ACC112 (cell line): ENCODE results near the gene KDM3A.
"Not testable (repeated sequence)": the region's sequence is repeated elsewhere in the genome, so short reads cannot be mapped to it uniquely, and the experiment has no call there.

ENCODE experiments used
- H2AFZ ChIP-seq: fragments of 200-600 bp; sonication (generic); one replicate; pipeline ENCODE4 v1.6.0; 2017; ENCODE audit warnings: antibody characterized with exemption, low read length; ENCODE audit not compliant: unreplicated experiment
- H3K27ac ChIP-seq: fragments of 200-600 bp; sonication (generic); 2 replicates; pipeline ENCODE4 v1.5.1; 2014; ENCODE audit warnings: low read depth, mild to moderate bottlenecking, antibody characterized with exemption, low read length, moderate library complexity
- H3K27me3 ChIP-seq: fragments of 200-600 bp; sonication (generic); 2 replicates; pipeline ENCODE4 v1.6.1; 2014; ENCODE audit warnings: mild to moderate bottlenecking, antibody characterized with exemption, low read length, moderate library complexity, mixed read lengths; ENCODE audit not compliant: insufficient read depth
- H3K36me3 ChIP-seq: fragments of 200-600 bp; sonication (generic); 2 replicates; pipeline ENCODE4 v1.6.1; 2016; ENCODE audit warnings: mild to moderate bottlenecking, antibody characterized with exemption, low read length, moderate library complexity, mixed read lengths; ENCODE audit not compliant: insufficient read depth
- H3K4me1 ChIP-seq: fragments of 200-600 bp; sonication (generic); one replicate; pipeline ENCODE4 v1.6.1; 2016; ENCODE audit warnings: low read length, mixed read lengths; ENCODE audit not compliant: insufficient read depth, unreplicated experiment, control insufficient read depth
- H3K4me3 ChIP-seq: fragments of 200-600 bp; sonication (generic); 2 replicates; pipeline ENCODE4 v1.5.1; 2014; ENCODE audit warnings: mild to moderate bottlenecking, low read depth, low read length
- H3K79me2 ChIP-seq: fragments of 200-600 bp; sonication (generic); one replicate; pipeline ENCODE4 v1.6.0; 2016; ENCODE audit warnings: low read length; ENCODE audit not compliant: control insufficient read depth, unreplicated experiment, insufficient read depth

Gene KDM3A

DNA sequence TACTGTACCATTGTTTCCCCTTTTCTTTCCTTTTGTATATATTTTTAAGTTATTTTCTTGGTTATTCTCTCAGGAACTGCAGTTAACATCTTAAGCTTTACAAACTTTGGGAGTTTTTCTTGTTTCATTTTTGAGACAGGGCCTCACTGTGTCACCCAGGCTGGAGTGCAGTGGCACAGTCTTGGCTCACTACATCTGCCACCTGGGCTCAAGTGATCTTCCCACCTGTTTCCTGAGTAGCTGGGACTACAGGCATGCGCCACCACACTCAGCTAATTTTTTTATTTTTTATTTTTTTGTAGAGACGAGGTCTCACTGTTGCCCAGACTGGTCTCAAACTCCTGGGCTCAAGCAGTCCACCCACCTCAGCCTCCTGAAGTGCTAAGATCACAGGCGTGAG lies 55.2 kb downstream of the KDM3A start:
- H3K4me1 ChIP-seq, H3K79me2 ChIP-seq, H3K27ac ChIP-seq, H3K4me3 ChIP-seq, H3K27me3 ChIP-seq, H2AFZ ChIP-seq: not testable (repeated sequence)
- peaks cover 59% of the 10 kb centered on the region for H3K36me3 ChIP-seq

DNA sequence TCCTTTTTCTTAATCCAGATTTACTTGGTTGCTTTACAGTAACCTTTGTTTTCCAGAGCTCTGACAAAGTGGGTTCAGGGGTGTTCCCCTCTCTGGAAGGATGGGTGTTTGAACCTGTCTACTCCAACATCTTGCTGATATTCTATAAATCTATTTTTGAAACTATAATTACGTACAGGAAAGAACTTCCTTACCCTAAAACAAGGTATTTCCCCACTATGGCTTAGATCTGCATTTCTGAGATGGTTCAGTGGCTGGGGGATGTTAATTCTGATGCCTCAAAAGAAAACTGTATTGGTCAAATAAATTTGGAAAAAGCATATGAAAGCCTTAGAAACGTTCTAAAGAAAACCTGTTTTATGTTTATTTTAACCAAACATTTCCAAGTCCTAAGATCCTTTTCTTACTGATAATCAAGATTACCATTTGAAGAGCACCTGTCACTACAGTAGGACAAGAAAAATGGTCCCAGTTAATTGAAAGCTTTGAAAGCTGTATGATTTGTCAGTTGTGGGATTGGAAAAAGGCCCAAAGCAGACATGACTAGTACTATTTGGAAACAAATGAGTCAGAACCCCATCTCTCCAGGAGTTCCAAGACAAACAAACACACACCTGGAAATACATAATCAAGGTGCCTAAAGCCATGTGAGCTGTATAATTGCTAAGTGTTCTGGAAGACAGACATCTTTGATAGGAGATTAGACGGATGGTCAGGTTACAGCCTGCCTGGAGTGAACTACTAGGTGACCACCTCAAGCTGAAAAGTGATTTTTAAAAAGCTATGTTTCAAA lies 57.5 kb downstream of the KDM3A start:
- Histone ChIP-seq H3K4me3 (no peak overlapping the region), H3K27ac (no peak overlapping the region), H3K4me1 (no peaks in the 10 kb centered on the region), H3K36me3 (peaks cover 46% of the 10 kb centered on the region), H3K79me2 (no peaks in the 10 kb centered on the region), H2AFZ (no peak overlapping the region), H3K27me3 (no peaks in the 10 kb centered on the region)

DNA sequence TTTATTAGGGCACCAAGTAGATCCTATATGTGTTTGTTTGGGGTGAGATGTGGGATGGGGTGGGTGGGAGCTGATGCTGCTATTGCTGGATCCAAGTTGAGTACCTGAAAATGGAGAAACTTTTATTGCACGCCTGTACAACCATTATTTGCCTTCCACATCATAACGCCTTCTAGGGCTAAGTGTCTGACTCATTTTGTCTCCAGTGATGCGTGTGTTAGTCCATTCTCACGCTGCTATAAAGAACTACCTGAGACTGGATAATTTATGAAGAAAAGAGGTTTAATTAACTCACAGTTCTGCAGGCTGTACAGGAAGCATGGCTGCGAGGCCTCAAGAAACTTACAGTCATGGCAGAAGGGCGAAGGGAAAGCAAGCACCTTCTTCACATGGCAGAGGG lies 58.2 kb downstream of the KDM3A start:
- Histone ChIP-seq H3K27me3 (no peaks in the 10 kb centered on the region), H3K27ac (no peak overlapping the region), H3K79me2 (no peaks in the 10 kb centered on the region), H3K36me3 (peaks cover 45% of the 10 kb centered on the region), H3K4me1 (no peaks in the 10 kb centered on the region), H2AFZ (no peak overlapping the region), H3K4me3 (no peak overlapping the region)

DNA sequence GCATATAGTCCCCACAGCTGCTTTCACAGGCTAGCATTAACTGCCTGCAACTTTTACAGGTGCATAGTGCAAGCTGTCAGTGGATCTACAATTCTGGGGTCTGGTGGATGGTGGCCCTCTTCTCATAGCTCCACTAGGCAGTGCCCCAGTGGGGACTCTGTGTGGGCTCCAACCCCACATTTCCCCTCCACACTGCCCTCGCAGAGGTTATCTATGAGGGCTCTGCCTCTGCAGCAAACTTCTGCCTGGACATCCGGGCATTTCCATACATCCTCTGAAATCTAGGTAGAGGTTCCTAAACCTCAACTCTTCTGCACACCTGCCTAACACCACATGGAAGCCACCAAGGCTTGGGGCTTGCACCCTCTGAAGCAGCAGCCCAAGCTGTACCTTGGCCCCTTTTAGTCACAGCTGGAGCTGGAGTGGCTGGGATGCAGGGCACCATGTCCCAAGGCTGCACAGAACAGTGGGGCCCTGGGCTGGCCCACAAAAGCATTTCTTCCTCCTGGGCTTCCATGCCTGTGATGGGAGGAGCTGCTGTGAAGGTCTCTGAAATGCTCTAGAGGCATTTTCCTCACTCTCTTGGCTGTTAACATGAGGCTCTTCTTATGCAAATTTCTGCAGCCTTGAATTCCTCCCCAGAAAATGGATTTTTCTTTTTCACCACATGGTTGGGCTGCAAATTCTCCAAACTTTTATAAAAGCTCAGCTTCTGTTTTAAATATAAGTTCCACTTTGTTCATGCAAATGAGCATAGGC lies 59.3 kb downstream of the KDM3A start:
- H3K36me3 ChIP-seq, result peaks cover 39% of the 10 kb centered on the region

DNA sequence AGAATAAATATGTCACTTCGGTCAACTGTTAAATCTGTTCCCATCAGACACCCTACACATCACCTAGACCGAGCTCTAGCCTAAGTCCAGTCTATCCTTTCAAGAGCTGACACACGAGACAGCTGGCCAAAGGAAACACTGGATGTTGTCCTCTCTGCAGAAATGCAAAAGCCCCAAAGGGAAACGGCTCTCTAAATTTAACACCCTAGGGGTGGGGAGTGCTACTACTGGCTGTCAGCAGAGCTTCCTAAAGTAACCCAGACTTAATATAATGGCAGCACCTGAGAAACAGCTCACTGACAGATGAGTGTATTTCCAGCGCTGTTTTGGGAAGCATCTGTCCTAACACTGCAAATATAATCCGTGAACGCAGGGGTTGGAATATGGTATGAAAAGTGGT lies 66.4 kb downstream of the KDM3A start:
- Histone ChIP-seq H3K4me3 (no peak overlapping the region), H2AFZ (no peak overlapping the region), H3K79me2 (no peaks in the 10 kb centered on the region), H3K27ac (no peak overlapping the region), H3K4me1 (no peaks in the 10 kb centered on the region), H3K36me3 (peaks cover 11% of the 10 kb centered on the region; the same call in 1 of the 2 replicates), H3K27me3 (no peaks in the 10 kb centered on the region)

More for the DNA sequence above, 59.3 kb downstream of the KDM3A start:
- Histone ChIP-seq H3K4me3 (no peak overlapping the region), H2AFZ (no peak overlapping the region), H3K79me2 (no peaks in the 10 kb centered on the region), H3K27ac (no peak overlapping the region), H3K4me1 (no peaks in the 10 kb centered on the region), H3K27me3 (no peaks in the 10 kb centered on the region)

DNA sequence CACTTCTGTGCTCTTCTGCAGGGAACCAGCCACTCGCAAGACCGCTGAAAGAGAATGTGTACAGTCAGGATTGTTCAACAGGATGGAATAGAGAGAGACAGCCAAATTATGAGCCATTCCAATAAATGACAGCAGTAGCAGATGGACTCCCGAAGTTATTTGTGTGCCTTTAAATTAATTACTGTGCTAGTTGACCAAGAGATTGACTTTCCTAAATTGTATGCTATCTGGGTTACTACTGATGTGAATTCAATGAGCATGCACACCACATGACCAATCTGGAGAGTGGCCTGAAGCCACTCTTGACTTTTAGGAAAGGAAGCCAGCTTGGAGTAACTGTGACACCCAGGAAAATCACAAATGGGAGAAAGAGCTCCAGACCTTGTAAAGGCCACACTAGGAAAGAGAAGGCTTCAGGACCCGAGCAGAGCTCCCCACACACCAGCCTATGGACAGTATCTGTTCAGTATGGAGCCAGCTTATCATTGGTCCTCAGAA lies 69.3 kb downstream of the KDM3A start:
- Histone ChIP-seq H3K4me1 (no peaks in the 10 kb centered on the region), H3K27me3 (no peaks in the 10 kb centered on the region), H2AFZ (no peak overlapping the region), H3K36me3 (peaks cover 5% of the 10 kb centered on the region; the same call in 1 of the 2 replicates), H3K4me3 (no peak overlapping the region), H3K79me2 (no peaks in the 10 kb centered on the region), H3K27ac (no peak overlapping the region)

DNA sequence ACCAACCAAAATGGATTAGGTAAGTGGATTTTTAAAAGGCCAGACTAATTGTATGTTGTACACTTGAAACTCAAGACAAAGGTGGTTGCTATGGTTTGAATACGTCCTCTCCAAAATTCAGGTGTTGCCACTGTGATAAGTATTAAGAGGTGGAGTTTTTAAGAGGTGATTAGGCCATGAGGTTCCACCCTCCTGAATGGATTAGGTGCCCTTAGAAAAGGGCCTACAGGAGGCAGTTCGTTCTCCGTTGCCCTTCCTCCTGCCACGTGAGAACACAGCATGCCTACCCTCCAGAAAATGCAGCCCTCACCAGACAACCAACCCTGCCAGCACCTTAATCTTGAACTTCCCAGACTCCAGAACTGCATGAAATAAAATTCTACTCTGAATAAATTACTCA lies 70.9 kb downstream of the KDM3A start:
- Histone ChIP-seq H2AFZ (no peak overlapping the region), H3K4me1 (no peaks in the 10 kb centered on the region), H3K27me3 (no peaks in the 10 kb centered on the region), H3K36me3 (peaks cover 5% of the 10 kb centered on the region; the same call in 1 of the 2 replicates), H3K27ac (no peak overlapping the region), H3K79me2 (no peaks in the 10 kb centered on the region), H3K4me3 (no peak overlapping the region)

DNA sequence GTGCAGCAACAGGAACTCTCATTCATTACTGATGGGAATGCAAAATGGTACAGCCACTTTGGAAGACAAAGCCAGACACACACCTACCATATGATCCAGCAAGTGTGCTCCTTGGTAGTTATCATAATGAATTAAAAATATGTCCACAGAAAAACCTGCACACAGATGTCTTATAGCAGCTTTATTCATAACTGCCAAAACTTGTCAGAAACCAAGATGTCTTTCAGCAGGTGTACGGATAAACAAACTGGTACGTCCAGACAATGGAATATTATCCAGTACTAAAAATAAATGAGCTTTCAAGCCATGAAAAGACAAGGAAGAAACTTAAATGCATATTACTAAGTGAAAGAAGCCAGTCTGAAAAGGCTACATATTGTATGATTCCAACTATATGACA lies 71.7 kb downstream of the KDM3A start:
- H3K4me3 ChIP-seq, result no peak overlapping the region
- H3K79me2 ChIP-seq, result no peaks in the 10 kb centered on the region
- no peak overlapping the region for H3K27ac ChIP-seq
- H3K4me1 ChIP-seq, result no peaks in the 10 kb centered on the region
- no peak overlapping the region for H2AFZ ChIP-seq
- H3K36me3 ChIP-seq, result peaks cover 5% of the 10 kb centered on the region; the same call in 1 of the 2 replicates
- H3K27me3 ChIP-seq, result no peaks in the 10 kb centered on the region

DNA sequence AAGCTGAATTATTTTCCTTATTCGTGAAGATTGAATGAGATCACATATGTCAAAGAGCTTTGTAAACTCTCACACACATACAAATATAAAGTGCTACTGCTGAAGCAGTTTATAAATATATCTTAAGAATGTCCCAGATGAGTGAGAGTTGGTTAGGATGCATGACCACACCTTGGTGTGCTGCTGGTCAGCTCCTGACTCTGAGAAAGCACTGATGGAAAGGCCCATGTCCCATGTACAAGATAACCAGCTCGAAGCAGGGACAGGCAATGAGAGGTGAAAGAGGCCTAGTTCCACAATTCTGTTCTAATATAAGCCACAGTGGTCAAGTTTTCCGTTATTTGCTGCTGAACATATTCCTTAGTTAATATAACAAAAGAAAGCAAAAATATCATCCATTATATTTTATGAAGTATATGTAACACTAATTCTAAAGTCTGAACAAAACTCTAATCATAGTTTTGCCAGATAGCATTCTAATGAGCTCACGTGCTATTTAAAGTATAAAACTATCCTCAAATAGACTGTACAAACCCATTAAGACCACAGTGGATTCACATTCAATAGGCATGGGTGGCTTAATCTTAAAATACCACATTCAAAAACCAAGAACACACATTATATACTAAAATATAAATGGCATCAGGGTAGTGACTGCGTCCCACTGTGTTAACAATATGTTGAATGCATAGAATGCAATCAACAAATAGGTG lies 72.9 kb downstream of the KDM3A start:
- Histone ChIP-seq H3K36me3 (0 out of 2 replicates have a peak, but pooled peaks cover under 1% of the 10 kb centered on the region), H3K4me1 (no peaks in the 10 kb centered on the region), H3K4me3 (no peak overlapping the region), H3K79me2 (no peaks in the 10 kb centered on the region), H2AFZ (no peak overlapping the region), H3K27me3 (no peaks in the 10 kb centered on the region), H3K27ac (no peak overlapping the region)

DNA sequence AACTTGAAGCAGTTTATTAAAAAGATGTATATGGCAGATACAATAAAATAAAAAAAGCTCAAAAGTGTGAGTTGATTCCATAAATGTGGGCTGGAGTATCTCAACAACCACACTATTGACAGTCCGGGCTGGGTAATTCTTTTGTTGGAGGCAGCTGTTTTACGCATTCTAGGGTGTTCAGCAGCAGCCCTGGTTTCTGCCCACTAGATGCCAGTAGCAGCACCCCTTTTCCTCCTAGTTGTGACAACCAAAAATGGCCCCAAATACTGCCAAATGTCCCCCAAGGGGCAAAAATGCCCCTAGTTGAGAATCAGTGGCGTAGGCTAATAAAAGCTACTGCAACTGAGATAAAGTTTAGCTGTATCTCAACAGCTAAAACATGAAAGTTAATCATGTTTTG lies 77.3 kb downstream of the KDM3A start:
- Histone ChIP-seq H2AFZ (no peak overlapping the region), H3K4me3 (no peak overlapping the region), H3K79me2 (no peaks in the 10 kb centered on the region), H3K36me3 (peaks cover 7% of the 10 kb centered on the region; the same call in 1 of the 2 replicates), H3K4me1 (no peaks in the 10 kb centered on the region), H3K27ac (no peak overlapping the region), H3K27me3 (no peaks in the 10 kb centered on the region)
